HepG2 (cell line): ENCODE measurements around the gene SUSD6. TPM values are rescaled to one million over a fixed set of nuclear protein-coding genes. Genes with fewer than 3 reads are reported as not detected.

ENCODE experiments used
- CERS6 ChIP-seq: sonication (generic); formaldehyde crosslinking; IDR thresholded peaks from 2 replicates; pipeline ENCODE4 v1.5.0; 2020; ENCODE audit warnings: missing genetic modification reagents
- CHCHD3 ChIP-seq: sonication (generic); formaldehyde crosslinking; IDR thresholded peaks from 2 replicates; pipeline ENCODE4 v1.8.0; 2022; ENCODE audit warnings: mild to moderate bottlenecking, missing genetic modification reagents, moderate library complexity
- FOXA3 ChIP-seq: IDR thresholded peaks from 2 replicates; pipeline ENCODE4 v1.6.1; 2016; ENCODE audit warnings: missing genetic modification reagents, missing compliant biosample characterization
- KDM5B ChIP-seq: sonication (generic); formaldehyde crosslinking; IDR thresholded peaks from 2 replicates; pipeline ENCODE4 v1.4.0; 2020; ENCODE audit warnings: missing genetic modification reagents, mild to moderate bottlenecking, borderline replicate concordance
- MIXL1 ChIP-seq: IDR thresholded peaks from 2 replicates; pipeline ENCODE4 v1.6.1; 2016
- MLX ChIP-seq: IDR thresholded peaks from 2 replicates; pipeline ENCODE4 v1.6.1; 2016
- NBN ChIP-seq: fragments of 450-650 bp; conservative IDR thresholded peaks from 2 replicates; pipeline ENCODE4 v1.6.1; 2017
- NR1H2 ChIP-seq: sonication (generic); formaldehyde crosslinking; IDR thresholded peaks from 2 replicates; pipeline ENCODE4 v1.8.1; 2022; ENCODE audit warnings: low read depth, missing genetic modification reagents, borderline replicate concordance
- NRL ChIP-seq: sonication (generic); formaldehyde crosslinking; IDR thresholded peaks from 2 replicates; pipeline ENCODE4 v1.5.0; 2020; ENCODE audit warnings: missing genetic modification reagents, mild to moderate bottlenecking, moderate library complexity, borderline replicate concordance
- PHF8 ChIP-seq: sonication (generic); formaldehyde crosslinking; IDR thresholded peaks from 2 replicates; pipeline ENCODE4 v1.5.0; 2020; ENCODE audit warnings: missing genetic modification reagents
- RBM39 ChIP-seq: fragments of 200-400 bp; formaldehyde crosslinking; IDR thresholded peaks from one replicate; pipeline ENCODE4 v1.6.1; 2018; ENCODE audit warnings: antibody characterized with exemption, mild to moderate bottlenecking, low read depth, low read length; ENCODE audit not compliant: poor library complexity, severe bottlenecking
- TCF7 ChIP-seq: sonication (generic); IDR thresholded peaks from 2 replicates; pipeline ENCODE4 v1.6.1; 2016; ENCODE audit warnings: antibody characterized with exemption, low read depth
- TGIF2 ChIP-seq: IDR thresholded peaks from 2 replicates; pipeline ENCODE4 v1.6.1; 2016; ENCODE audit warnings: control low read depth, missing compliant biosample characterization
- TSC22D2 ChIP-seq: sonication (generic); formaldehyde crosslinking; IDR thresholded peaks from 2 replicates; pipeline ENCODE4 v1.5.1; 2020; ENCODE audit warnings: missing genetic modification reagents, mild to moderate bottlenecking, borderline replicate concordance
- ZBTB49 ChIP-seq: sonication (generic); formaldehyde crosslinking; IDR thresholded peaks from 2 replicates; pipeline ENCODE4 v1.4.0; 2020; ENCODE audit warnings: missing genetic modification reagents, borderline replicate concordance
- ZGPAT ChIP-seq: IDR thresholded peaks from 2 replicates; pipeline ENCODE4 v1.6.1; 2016; ENCODE audit warnings: mild to moderate bottlenecking
- ZNF207 ChIP-seq: fragments of 450-650 bp; IDR thresholded peaks from 2 replicates; pipeline ENCODE4 v1.6.1; 2016; ENCODE audit warnings: antibody characterized with exemption, borderline replicate concordance
- ZNF256 ChIP-seq: sonication (generic); formaldehyde crosslinking; conservative IDR thresholded peaks from 2 replicates; pipeline ENCODE4 v1.4.0; 2020; ENCODE audit warnings: missing genetic modification reagents
- ZNF3 ChIP-seq: IDR thresholded peaks from 2 replicates; pipeline ENCODE4 v1.7.0; 2017; ENCODE audit warnings: inconsistent platforms
- ZNF552 ChIP-seq: sonication (generic); formaldehyde crosslinking; IDR thresholded peaks from 2 replicates; pipeline ENCODE4 v1.9.0; 2022; ENCODE audit warnings: missing genetic modification reagents, mild to moderate bottlenecking, borderline replicate concordance
- polyA plus RNA-seq, 8 experiments: library from polyadenylated mRNA; depleted of rRNA in 3 of 8; stranded (reverse) in 7 of 8; unstranded in 1 of 8; fragments of >200 nt; fragmentation: Illumina TruSeq in 4 of 8; extraction: Trizol in 4 of 8; gene quantifications; 2 replicates each; pipeline versions ENCODE4 v1.2.1 to v1.2.3, GENCODE V29; 2011 to 2016; ENCODE audit warnings: low read depth in 4 of 8, missing spikeins in 1 of 8, mixed read lengths in 1 of 8; ENCODE audit not compliant: insufficient read depth in 1 of 8
- total RNA-seq, 5 experiments: library from RNA; depleted of rRNA; stranded (reverse); fragments of >200 nt; fragmentation: Illumina TruSeq; extraction: Trizol; gene quantifications; 2 replicates each; pipeline ENCODE4 v1.2.3, GENCODE V29; 2016; ENCODE audit warnings: low read depth in 1 of 5
- TF ChIP-seq, protein P1 (sequence below): sonication (generic); formaldehyde crosslinking; IDR thresholded peaks from 2 replicates; pipeline ENCODE4 v1.5.1; 2020; ENCODE audit warnings: mild to moderate bottlenecking, missing genetic modification reagents

SUSD6 gene
- total and polyA plus RNA-seq, 2 of the 13 experiments (the other 11 are each of a cell fraction or from before 2014, with no cell fraction given): 7.2 to 7.4 TPM

DNA sequence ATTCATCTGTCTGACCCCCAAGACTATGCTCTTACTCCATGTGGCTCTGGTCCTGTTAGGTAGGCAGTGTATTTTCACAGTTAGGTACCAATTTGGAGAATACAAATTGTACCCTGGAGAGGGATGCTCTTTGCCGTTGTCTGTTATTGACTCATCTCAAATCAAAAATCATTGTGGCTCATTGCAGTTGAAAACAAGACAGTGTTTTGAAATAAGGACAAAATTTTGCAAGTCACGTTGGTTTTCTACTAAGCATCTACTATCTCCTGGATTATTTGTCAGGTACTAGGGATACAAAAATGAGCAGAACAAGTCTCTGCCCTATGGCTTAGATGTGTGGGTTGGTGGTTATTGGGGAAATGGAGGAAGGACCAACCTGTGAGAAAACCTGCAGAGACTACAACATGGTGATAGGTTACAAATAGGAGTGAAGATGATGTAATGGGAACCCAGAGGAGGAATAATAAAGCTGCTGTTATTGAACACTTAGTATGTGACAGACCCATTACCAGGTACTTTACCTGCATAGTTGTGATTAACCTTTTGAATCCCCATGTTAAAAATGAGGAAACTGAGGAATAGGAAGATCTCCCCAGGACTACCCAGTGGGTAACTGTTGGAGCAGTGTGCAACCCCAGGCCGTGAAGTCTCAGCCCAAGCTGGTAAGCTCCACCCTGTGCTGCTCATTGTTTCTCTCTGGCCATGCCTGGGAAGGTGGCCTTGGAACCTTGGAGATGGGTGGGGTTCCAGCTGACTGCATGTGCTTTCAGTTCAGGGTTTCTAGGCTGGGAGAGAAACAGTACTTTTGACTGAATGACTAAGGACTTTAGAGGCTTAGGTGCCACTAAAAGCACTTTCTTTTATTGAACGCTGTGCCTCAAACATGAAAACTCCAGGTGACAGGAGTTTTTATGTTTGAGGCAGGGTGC is 82.7 kb downstream of the SUSD6 start (continued):
- TF ChIP-seq, protein P1, sequence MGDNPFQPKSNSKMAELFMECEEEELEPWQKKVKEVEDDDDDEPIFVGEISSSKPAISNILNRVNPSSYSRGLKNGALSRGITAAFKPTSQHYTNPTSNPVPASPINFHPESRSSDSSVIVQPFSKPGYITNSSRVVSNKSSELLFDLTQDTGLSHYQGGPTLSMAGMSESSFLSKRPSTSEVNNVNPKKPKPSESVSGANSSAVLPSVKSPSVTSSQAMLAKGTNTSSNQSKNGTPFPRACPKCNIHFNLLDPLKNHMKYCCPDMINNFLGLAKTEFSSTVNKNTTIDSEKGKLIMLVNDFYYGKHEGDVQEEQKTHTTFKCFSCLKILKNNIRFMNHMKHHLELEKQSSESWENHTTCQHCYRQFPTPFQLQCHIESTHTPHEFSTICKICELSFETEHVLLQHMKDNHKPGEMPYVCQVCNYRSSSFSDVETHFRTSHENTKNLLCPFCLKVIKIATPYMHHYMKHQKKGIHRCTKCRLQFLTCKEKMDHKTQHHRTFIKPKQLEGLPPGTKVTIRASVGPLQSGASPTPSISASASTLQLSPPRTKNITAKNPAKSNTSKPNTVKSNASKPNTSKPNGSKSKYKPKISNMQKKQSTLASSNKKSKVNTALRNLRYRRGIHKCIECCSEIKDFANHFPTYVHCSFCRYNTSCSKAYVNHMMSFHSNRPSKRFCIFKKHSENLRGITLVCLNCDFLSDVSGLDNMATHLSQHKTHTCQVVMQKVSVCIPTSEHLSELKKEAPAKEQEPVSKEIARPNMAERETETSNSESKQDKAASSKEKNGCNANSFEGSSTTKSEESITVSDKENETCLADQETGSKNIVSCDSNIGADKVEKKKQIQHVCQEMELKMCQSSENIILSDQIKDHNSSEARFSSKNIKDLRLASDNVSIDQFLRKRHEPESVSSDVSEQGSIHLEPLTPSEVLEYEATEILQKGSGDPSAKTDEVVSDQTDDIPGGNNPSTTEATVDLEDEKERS (CRISPR knock-in tag): no peak
- no peak for TF ChIP-seq NR1H2 (CRISPR knock-in tag)
- TF ChIP-seq TCF7: no peak
- no peak for TF ChIP-seq MIXL1 (CRISPR knock-in tag)
- no peak for TF ChIP-seq NRL (CRISPR knock-in tag)
- no peak for TF ChIP-seq CHCHD3 (CRISPR knock-in tag)
- 0 out of 2 replicates have a peak, but pooled peaks have one; percentile 15 for TF ChIP-seq FOXA3 (CRISPR knock-in tag)
- no peak for TF ChIP-seq ZNF207
- TF ChIP-seq TSC22D2 (CRISPR knock-in tag): no peak
- no peak for TF ChIP-seq TGIF2 (CRISPR knock-in tag)
- peak; percentile 47; the same call in 1 of the 2 replicates for TF ChIP-seq MLX (CRISPR knock-in tag)
- TF ChIP-seq NBN: no peak
- no peak for TF ChIP-seq KDM5B (CRISPR knock-in tag)
- TF ChIP-seq CERS6 (CRISPR knock-in tag): no peak
- TF ChIP-seq ZNF552 (CRISPR knock-in tag): no peak
- TF ChIP-seq ZBTB49: no peak
- TF ChIP-seq RBM39: no peak
- TF ChIP-seq ZGPAT (CRISPR knock-in tag): peak; percentile 47; the same call in 1 of the 2 replicates
- no peak for TF ChIP-seq ZNF3 (CRISPR knock-in tag)
- peak; percentile 29; the same call in 1 of the 2 replicates for TF ChIP-seq PHF8 (CRISPR knock-in tag)
- no peak for TF ChIP-seq ZNF256 (CRISPR knock-in tag)
